Tibial artery (tissue), 4 donors: ENCODE data around the gene ENGASE.

Experiments used
- DNase-seq, 2 donors: peaks; one replicate each; pipeline ENCODE4 v3.0.0-alpha.2; 2019
- H3K27ac ChIP-seq, 2 donors: fragments of 200-600 bp; sonication (generic) in 1 of 2; 1 replicate in 1 of 2; 2 replicates in 1 of 2; pipeline ENCODE4 v1.5.1; 2018 to 2019; ENCODE audit warnings: mild to moderate bottlenecking in 1 of 2
- H3K27me3 ChIP-seq, 2 donors: fragments of 200-600 bp; sonication (generic) in 1 of 2; one replicate each; pipeline versions ENCODE4 v1.5.1 to v1.6.0; 2016 to 2019
- H3K36me3 ChIP-seq, 3 donors: fragments of 200-600 bp; sonication (generic) in 2 of 3; one replicate each; pipeline ENCODE4 v1.5.1; 2016 to 2019; ENCODE audit warnings: mild to moderate bottlenecking in 2 of 3
- H3K4me1 ChIP-seq, 4 donors: fragments of 200-600 bp; sonication (generic) in 2 of 4; 1 replicate in 3 of 4; 2 replicates in 1 of 4; pipeline ENCODE4 v1.5.1; 2016 to 2019
- H3K4me3 ChIP-seq, 2 donors: fragments of 200-600 bp; sonication (generic) in 1 of 2; 1 replicate in 1 of 2; 2 replicates in 1 of 2; pipeline ENCODE4 v1.5.1; 2018 to 2019; ENCODE audit warnings: mild to moderate bottlenecking in 2 of 2
- H3K9me3 ChIP-seq, 3 donors: fragments of 200-600 bp; sonication (generic) in 1 of 3; one replicate each; pipeline ENCODE4 v1.5.1; 2016 to 2019
- CTCF ChIP-seq, 2 experiments: fragments of 200-600 bp in 1 of 2; fragments of 450-650 bp in 1 of 2; IDR thresholded peaks; one replicate each; pipeline ENCODE4 v1.5.1; 2017 to 2019; ENCODE audit warnings: antibody characterized with exemption in 2 of 2, mild to moderate bottlenecking in 1 of 2, moderate library complexity in 1 of 2
- intact Hi-C: fragments of 100-400 bp; cut with DNase I; formaldehyde crosslinking; loops from one replicate; pipeline ENCODE4 v1.15.0; 2023; ENCODE audit warnings: low total_unique reads

The ENGASE gene

GRCh38 chr17:79125503-79125902 is 50.9 kb downstream of the ENGASE start:
- intact Hi-C loops, result no loop called here

GRCh38 chr17:79126139-79126538 is 51.5 kb downstream of the ENGASE start:
- Histone ChIP-seq H3K4me1 (no peaks in the 10 kb centered on the region), H3K27me3 (peaks cover 0 to 87% of the 10 kb centered on the region in 2 donors), H3K9me3 (peaks cover 0 to 10% (median 5%) of the 10 kb centered on the region in 3 donors), H3K36me3 (no peaks in the 10 kb centered on the region), H3K4me3 (no peak overlapping the region), H3K27ac (no peak overlapping the region)
- TF ChIP-seq CTCF (IDR thresholded peaks at IDR 0.05), result no peak
- DNase-seq, result no peak
- intact Hi-C loops, result no loop called here

More at GRCh38 chr17:79125503-79125902, 50.9 kb downstream of the ENGASE start:
- peaks cover 0 to 10% (median 5%) of the 10 kb centered on the region in 3 donors for H3K9me3 ChIP-seq
- H3K27me3 ChIP-seq, result peaks cover 0 to 86% of the 10 kb centered on the region in 2 donors
- no peaks in the 10 kb centered on the region for H3K36me3 ChIP-seq
- H3K4me1 ChIP-seq, result no peaks in the 10 kb centered on the region
- no peak overlapping the region for H3K4me3 ChIP-seq
- DNase-seq, result no peak
- H3K27ac ChIP-seq, result no peak overlapping the region
- no peak for TF ChIP-seq CTCF (IDR thresholded peaks at IDR 0.05)

GRCh38 chr17:79127534-79128135 is 53.0 kb downstream of the ENGASE start:
- Histone ChIP-seq H3K9me3 (peaks cover 0 to 10% (median 5%) of the 10 kb centered on the region in 3 donors), H3K4me1 (no peaks in the 10 kb centered on the region), H3K27me3 (peaks cover 0 to 92% of the 10 kb centered on the region in 2 donors), H3K27ac (no peak overlapping the region), H3K4me3 (no peak overlapping the region), H3K36me3 (no peaks in the 10 kb centered on the region)
- intact Hi-C loops, result no loop called here
- DNase-seq, result no peak
- no peak for TF ChIP-seq CTCF (IDR thresholded peaks at IDR 0.05)

GRCh38 chr17:79129523-79129922 is 54.9 kb downstream of the ENGASE start:
- intact Hi-C loops, result no loop called here
- Histone ChIP-seq H3K36me3 (no peaks in the 10 kb centered on the region), H3K4me1 (no peaks in the 10 kb centered on the region), H3K4me3 (no peak overlapping the region), H3K9me3 (peaks cover 0 to 10% (median 5%) of the 10 kb centered on the region in 3 donors), H3K27ac (no peak overlapping the region), H3K27me3 (peaks cover 0 to 97% of the 10 kb centered on the region in 2 donors)
- no peak for DNase-seq
- no peak for TF ChIP-seq CTCF (IDR thresholded peaks at IDR 0.05)

- Histone ChIP-seq H3K4me3 (no peak overlapping the region), H3K27ac (no peak overlapping the region), H3K4me1 (no peaks in the 10 kb centered on the region), H3K9me3 (peaks cover 0 to 10% (median 5%) of the 10 kb centered on the region in 3 donors), H3K36me3 (no peaks in the 10 kb centered on the region), H3K27me3 (peaks cover 0 to 97% of the 10 kb centered on the region in 2 donors)
- DNase-seq, result no peak
- intact Hi-C loops, result no loop called here
- TF ChIP-seq CTCF (IDR thresholded peaks at IDR 0.05), result no peak
These were observed 56.1 kb downstream of the ENGASE start for GRCh38 chr17:79130536-79131273.
